HG03354 (cell line): Measurements from ENCODE around the gene SLC38A1.
"Not testable (repeated sequence)": the region's sequence is repeated elsewhere in the genome, so short reads cannot be mapped to it uniquely, and the experiment has no call there.

Experiments used
- ATAC-seq: cut with Tn5 transposase; IDR thresholded peaks from one replicate; pipeline ENCODE4 v1.9.1; 2021; ENCODE audit warnings: mild to moderate bottlenecking; ENCODE audit not compliant: unreplicated experiment, poor library complexity, severe bottlenecking

The SLC38A1 gene

GRCh38 chr12:46265734-46266133 lies 3.1 kb downstream of the SLC38A1 start:
- no peak for ATAC-seq

- ATAC-seq, result no peak
Observed at GRCh38 chr12:46265102-46265501, 3.7 kb downstream of the SLC38A1 start.

DNA sequence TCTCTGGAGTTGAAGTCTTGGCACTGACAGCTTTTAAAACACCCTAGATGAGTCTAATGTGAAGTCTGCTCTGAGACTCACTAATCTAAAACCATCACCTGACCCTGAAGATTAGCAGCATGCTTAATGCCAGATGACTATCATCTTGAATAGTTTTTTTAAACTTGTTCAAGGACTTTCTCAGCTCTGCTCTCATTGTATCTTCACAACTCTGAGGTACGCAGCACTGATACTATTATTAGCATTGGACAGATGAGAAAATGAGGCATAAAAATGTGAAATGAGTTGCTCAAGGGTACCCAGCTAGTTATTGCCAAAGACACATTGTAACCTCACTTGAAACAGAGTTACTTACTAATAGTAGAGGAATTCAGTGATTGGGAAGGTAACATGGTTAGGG lies 4.8 kb downstream of the SLC38A1 start:
- no peak for ATAC-seq

- ATAC-seq, result no peak
Observed at GRCh38 chr12:46263140-46264016, 5.5 kb downstream of the SLC38A1 start.

- no peak for ATAC-seq
Observed at GRCh38 chr12:46261646-46262045, 7.2 kb downstream of the SLC38A1 start.

DNA sequence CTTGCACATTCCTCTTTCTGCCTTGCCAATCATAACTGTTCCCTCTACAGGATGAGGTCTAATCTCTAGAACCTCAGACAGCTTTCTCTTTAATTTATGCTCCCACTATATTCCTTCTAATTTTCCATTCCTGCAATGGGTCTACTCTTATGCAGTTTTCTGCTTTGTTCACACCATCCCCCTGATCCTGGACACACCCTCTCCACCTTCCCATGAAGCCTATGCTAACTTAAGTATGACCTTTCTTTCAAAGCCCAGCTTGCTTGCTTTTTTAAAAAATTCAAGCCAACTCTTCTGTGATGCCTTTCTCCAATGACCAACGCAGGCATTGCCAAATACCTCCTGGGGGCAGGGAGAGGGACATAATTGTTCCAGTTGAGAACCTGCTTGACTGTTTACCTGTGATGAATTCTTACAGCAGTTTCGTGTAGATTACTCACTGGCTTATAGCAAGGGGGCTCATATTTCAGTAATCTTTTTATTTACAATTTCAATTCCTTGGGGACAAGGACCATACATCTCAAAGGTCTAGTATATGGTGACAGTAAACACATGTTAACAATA lies 7.8 kb downstream of the SLC38A1 start:
- ATAC-seq, result no peak

DNA sequence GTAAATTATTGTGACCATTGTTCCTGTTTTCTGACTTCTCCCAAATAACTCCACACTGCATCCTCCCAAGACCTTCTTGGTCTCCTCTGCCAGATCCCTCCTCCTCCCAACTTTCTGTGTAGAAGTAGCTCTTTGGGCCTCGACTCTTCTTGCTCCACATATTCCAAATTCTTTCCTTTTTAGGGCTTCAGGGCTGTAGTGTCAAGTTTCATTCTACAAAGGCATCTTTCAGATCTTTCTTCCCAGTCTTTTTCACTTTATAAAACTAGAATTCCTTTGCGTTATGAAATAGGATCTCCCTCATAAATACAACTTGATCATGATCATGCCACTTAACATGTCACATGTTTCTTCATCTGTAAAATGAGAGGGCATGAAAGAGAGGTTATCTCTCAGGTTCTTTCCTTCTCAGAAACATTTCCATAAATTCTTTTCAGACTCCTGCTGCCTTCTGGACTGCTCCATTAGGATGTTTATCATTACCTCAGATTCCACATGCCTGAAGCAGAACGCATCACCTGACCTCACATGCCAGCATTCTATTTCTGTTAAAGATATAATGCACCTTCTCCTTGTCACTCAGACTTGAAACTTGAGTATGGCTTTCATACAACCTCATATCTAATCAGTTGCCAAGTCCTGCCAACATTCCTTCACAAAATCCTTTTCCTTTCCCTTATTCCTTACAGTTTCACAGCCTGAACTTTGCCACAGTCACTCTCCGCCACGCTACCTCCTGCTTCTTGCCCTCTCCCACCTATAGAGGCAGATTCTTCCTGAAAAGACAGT lies 8.5 kb downstream of the SLC38A1 start:
- no peak for ATAC-seq

DNA sequence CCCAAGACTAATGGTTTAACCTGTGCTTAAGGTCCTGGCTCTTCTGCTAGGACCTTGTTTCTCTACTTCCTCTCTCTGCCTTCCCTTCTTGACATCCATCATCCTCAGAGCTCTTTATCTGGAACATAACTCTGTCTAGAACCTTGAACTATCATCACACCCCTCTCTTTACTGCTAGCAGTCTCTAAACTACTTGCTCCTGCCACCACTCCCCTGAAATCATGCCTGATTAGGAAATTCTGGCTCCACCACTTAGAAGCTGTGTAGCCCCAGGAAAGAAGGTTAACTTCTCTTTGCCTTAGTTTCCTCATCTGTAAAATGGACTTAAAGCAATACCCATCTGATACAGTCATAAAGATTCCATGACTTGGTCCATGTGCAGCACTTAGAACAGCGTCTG lies 9.1 kb downstream of the SLC38A1 start:
- ATAC-seq, result no peak

GRCh38 chr12:46259071-46259470 lies 9.8 kb downstream of the SLC38A1 start:
- ATAC-seq, result no peak

GRCh38 chr12:46258129-46258528 lies 10.7 kb downstream of the SLC38A1 start:
- no peak for ATAC-seq

DNA sequence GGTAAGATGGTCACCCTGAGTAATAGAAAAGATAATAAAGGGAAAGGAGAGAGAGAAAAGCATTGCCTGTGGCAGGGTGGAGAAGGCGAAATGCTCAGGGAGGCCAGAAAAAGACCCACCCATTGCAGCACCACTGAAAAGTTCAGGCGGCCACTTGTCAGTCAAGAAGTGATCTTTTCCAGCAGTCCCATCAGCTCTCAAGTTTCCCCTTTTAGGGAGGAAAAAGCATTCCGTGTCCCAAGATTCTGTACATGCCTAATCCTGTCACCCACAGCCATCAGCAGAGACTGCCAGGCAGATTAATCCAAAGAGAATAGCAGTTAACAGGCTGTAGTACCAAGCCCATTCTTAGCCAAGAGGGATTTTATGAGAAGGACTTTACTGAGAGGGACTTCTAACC lies 11.9 kb downstream of the SLC38A1 start:
- no peak for ATAC-seq

- no peak for ATAC-seq
Observed at GRCh38 chr12:46253544-46254162, 15.2 kb downstream of the SLC38A1 start.

- not testable (repeated sequence) for ATAC-seq
Observed at GRCh38 chr12:46251994-46252393, 16.8 kb downstream of the SLC38A1 start.

GRCh38 chr12:46249960-46250359 lies 18.9 kb downstream of the SLC38A1 start:
- ATAC-seq, result not testable (repeated sequence)

GRCh38 chr12:46246021-46246700 lies 22.7 kb downstream of the SLC38A1 start:
- ATAC-seq, result no peak

DNA sequence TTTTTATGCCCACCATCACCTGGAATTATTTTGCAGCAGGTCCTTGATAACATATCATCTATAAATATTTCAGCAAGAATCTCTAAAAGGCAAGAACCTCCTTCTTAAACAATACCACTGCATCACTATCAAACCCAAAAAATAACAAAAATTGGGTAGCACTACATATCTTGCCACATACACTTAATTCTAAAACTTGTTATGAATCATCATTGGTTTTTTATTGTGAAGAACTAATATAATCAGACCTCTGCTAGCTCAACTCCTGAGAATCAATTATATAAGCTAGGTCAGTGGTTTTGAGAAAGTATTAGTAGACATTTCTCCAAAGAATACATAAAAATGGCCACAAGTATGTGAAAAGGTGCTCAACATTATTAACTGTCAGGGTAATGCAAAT lies 23.8 kb downstream of the SLC38A1 start:
- no peak for ATAC-seq

GRCh38 chr12:46244273-46244915 lies 24.4 kb downstream of the SLC38A1 start:
- no peak for ATAC-seq

DNA sequence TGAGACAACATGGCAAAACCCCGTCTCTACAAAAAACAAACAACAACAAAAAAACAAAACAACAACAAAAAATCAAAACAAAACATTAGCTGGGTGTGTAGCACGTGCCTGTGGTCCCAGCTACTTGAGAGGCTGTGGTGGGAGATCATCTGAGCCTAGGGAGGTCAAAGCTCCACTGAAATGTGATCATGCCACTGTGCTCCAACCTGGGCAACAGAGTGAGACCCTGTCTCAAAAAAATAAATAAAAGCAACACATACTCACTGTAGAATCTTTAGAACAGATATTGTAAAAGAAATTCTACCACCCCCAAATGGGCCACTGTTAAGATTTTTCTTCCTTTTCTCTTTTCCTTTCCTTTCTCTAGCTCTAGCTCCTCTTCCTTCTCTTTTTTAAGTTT lies 26.3 kb downstream of the SLC38A1 start:
- no peak for ATAC-seq

- ATAC-seq, result no peak
Observed at GRCh38 chr12:46240436-46240835, 28.4 kb downstream of the SLC38A1 start.
